HEK293 (cell line): ENCODE results near the gene FGL2.
"Not testable (repeated sequence)": the region's sequence is repeated elsewhere in the genome, so short reads cannot be mapped to it uniquely, and the experiment has no call there.

ENCODE experiments used
- CTCF ChIA-PET: fragments of 350-600 bp; formaldehyde crosslinking; extraction: SDS; loops from one replicate; lab custom pipeline; 2021; ENCODE audit warnings: antibody characterized with exemption; lab: Yijun Ruan, JAX
- POLR2A ChIA-PET: fragments of 300-600 bp; formaldehyde crosslinking; extraction: SDS; loops from one replicate; lab custom pipeline; 2020; ENCODE audit warnings: antibody characterized with exemption, inconsistent platforms; lab: Yijun Ruan, JAX
- H3K27ac ChIP-seq: fragments of 200-500 bp; sonication (Bioruptor generic); 2 replicates; pipeline ENCODE4 v1.5.1; 2014; ENCODE audit warnings: low read depth, low read length, control low read depth, inconsistent platforms; ENCODE audit errors: extremely low read depth
- H3K36me3 ChIP-seq, 2 experiments: fragments of 200-500 bp in 1 of 2; sonication (Bioruptor generic) in 1 of 2; 1 replicate in 1 of 2; 2 replicates in 1 of 2; pipeline ENCODE4 v1.5.1; 2014 to 2017; ENCODE audit warnings: inconsistent platforms in 2 of 2, low read length in 2 of 2; ENCODE audit not compliant: control insufficient read depth in 2 of 2, insufficient read depth in 1 of 2
- H3K4me1 ChIP-seq: fragments of 200-500 bp; sonication (Bioruptor generic); 2 replicates; pipeline ENCODE4 v1.5.1; 2014; ENCODE audit warnings: mild to moderate bottlenecking, low read length, inconsistent platforms; ENCODE audit not compliant: control insufficient read depth, insufficient read depth
- H3K4me3 ChIP-seq: 2 replicates; pipeline ENCODE4 v1.5.1; 2011; ENCODE audit warnings: low read depth, mild to moderate bottlenecking, control low read depth, low read length, moderate library complexity
- H3K9me3 ChIP-seq: fragments of 200-500 bp; sonication (Bioruptor generic); 2 replicates; pipeline ENCODE4 v1.5.1; 2014; ENCODE audit warnings: low read depth, low read length, inconsistent platforms; ENCODE audit not compliant: control insufficient read depth, insufficient read depth
- SETDB1 ChIP-seq: IDR thresholded peaks from one replicate; pipeline ENCODE4 v1.6.1; 2017; ENCODE audit warnings: mild to moderate bottlenecking, low read length, moderate library complexity, mixed read lengths; ENCODE audit not compliant: insufficient read length
- YY1 ChIP-seq: fragments of 450-650 bp; formaldehyde crosslinking; IDR thresholded peaks from 2 replicates; pipeline ENCODE4 v1.5.1; 2018; ENCODE audit warnings: missing biosample characterization, missing genetic modification characterization
- ZNF132 ChIP-seq: fragments of 450-650 bp; formaldehyde crosslinking; IDR thresholded peaks from 2 replicates; pipeline ENCODE4 v1.5.1; 2017; ENCODE audit warnings: missing biosample characterization, missing genetic modification characterization, borderline replicate concordance
- ZNF174 ChIP-seq: fragments of 450-650 bp; formaldehyde crosslinking; IDR thresholded peaks from 2 replicates; pipeline ENCODE4 v1.5.0; 2017; ENCODE audit warnings: missing biosample characterization, mild to moderate bottlenecking, missing genetic modification characterization
- ZNF223 ChIP-seq: fragments of 450-650 bp; formaldehyde crosslinking; IDR thresholded peaks from 2 replicates; pipeline ENCODE4 v1.5.1; 2016; ENCODE audit warnings: missing biosample characterization, missing genetic modification characterization
- ZNF266 ChIP-seq: fragments of 450-650 bp; formaldehyde crosslinking; IDR thresholded peaks from 2 replicates; pipeline ENCODE4 v1.5.1; 2016; ENCODE audit warnings: missing biosample characterization, missing genetic modification characterization, low read depth
- ZNF423 ChIP-seq: fragments of 450-650 bp; formaldehyde crosslinking; IDR thresholded peaks from 2 replicates; pipeline ENCODE4 v1.5.1; 2016; ENCODE audit warnings: missing biosample characterization, missing genetic modification characterization
- TF ChIP-seq, protein P1 (sequence below): fragments of 450-650 bp; formaldehyde crosslinking; IDR thresholded peaks from 2 replicates; pipeline ENCODE4 v1.5.1; 2016; ENCODE audit warnings: missing biosample characterization, missing genetic modification characterization, borderline replicate concordance

FGL2 gene

DNA sequence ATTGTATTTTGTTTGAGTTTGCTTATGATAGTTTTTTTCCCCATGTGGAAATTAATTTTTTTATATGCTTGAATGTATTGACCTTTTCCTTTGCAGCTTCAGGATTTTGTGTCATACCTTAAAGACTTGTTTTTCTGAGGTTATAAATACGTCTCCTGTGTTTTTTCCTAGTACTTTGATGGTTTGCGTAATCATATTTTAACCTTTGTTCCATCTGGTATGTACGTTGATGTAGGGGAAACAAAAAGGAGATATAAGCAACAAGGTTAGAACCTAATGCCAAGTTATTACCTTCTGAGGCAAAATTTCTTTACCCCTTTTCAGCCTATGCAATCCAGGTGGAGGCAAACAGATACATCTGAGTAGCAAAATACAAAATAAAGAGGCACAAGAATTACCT, 17.9 kb downstream of the FGL2 start:
- no peak overlapping the region for H3K27ac ChIP-seq
- H3K36me3 ChIP-seq: no peaks in the 10 kb centered on the region
- TF ChIP-seq ZNF423 (tag by site-specific recombination): no peak
- no peak for TF ChIP-seq SETDB1
- TF ChIP-seq YY1 (tag by site-specific recombination): no peak
- no peak for TF ChIP-seq ZNF174 (tag by site-specific recombination)
- TF ChIP-seq ZNF223 (tag by site-specific recombination): no peak
- no peak for TF ChIP-seq ZNF132 (tag by site-specific recombination)
- no peak overlapping the region for H3K4me3 ChIP-seq
- H3K4me1 ChIP-seq: no peaks in the 10 kb centered on the region
- no peaks in the 10 kb centered on the region for H3K9me3 ChIP-seq
- ChIA-PET CTCF (no interaction called here), POLR2A (no interaction called here)

DNA sequence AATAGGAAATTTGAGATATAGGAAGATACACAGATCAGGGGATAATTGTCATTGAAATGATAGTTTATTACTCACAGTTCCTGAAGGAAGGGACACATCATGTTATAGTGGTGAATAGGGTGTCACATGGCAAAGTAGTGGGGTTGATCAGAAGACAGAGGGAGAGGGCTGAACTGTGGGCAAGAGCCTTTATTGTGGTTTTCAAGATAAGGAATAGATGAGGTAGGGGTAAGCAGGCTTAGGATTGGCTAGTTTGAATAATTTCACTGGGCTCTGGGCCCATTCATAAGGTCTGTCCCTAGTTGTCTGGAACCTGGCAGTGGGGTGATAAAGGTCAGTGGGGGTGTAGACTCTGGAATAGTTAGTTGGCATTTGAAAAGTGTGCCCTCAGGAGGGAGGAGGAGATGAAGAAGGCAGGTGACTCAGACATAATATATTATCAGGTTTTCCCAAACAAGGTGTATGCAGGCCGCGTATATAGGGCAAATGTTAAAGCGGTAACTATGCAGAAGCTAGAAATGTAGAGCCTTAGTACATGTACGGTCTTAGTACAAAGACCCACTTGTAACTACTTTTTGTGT, 18.5 kb downstream of the FGL2 start:
- CTCF ChIA-PET: no interaction called here
- Histone ChIP-seq H3K4me1 (no peaks in the 10 kb centered on the region), H3K27ac (no peak overlapping the region), H3K4me3 (no peak overlapping the region), H3K9me3 (no peaks in the 10 kb centered on the region)
- TF ChIP-seq, protein P1, sequence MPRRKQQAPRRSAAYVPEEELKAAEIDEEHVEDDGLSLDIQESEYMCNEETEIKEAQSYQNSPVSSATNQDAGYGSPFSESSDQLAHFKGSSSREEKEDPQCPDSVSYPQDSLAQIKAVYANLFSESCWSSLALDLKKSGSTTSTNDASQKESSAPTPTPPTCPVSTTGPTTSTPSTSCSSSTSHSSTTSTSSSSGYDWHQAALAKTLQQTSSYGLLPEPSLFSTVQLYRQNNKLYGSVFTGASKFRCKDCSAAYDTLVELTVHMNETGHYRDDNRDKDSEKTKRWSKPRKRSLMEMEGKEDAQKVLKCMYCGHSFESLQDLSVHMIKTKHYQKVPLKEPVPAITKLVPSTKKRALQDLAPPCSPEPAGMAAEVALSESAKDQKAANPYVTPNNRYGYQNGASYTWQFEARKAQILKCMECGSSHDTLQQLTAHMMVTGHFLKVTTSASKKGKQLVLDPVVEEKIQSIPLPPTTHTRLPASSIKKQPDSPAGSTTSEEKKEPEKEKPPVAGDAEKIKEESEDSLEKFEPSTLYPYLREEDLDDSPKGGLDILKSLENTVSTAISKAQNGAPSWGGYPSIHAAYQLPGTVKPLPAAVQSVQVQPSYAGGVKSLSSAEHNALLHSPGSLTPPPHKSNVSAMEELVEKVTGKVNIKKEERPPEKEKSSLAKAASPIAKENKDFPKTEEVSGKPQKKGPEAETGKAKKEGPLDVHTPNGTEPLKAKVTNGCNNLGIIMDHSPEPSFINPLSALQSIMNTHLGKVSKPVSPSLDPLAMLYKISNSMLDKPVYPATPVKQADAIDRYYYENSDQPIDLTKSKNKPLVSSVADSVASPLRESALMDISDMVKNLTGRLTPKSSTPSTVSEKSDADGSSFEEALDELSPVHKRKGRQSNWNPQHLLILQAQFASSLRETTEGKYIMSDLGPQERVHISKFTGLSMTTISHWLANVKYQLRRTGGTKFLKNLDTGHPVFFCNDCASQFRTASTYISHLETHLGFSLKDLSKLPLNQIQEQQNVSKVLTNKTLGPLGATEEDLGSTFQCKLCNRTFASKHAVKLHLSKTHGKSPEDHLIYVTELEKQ (tag by site-specific recombination): no peak
- TF ChIP-seq ZNF266 (tag by site-specific recombination): peak; percentile 30; the same call in 1 of the 2 replicates
- TF ChIP-seq, all 188 proteins: peak for 1
- no peaks in the 10 kb centered on the region for H3K36me3 ChIP-seq
- POLR2A ChIA-PET: no interaction called here

DNA sequence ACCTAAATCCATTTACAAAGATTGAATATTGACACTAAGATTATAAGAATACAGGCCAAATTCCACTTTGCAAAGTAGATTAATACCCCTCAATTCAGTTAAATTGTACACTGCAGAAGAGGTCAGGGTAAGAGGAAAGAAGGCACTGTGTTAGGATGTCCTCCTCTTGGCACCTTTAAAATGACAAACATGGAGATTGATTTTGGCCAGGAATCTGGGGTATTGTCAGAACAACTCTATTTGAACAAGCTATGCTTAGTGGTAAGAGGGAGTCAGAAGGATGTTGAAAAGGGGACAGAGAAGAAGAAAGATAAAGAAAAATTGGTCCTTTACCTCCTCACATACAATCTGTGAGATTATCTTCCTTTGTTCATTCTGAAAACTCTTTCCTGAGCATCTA, 21.6 kb downstream of the FGL2 start:
- H3K36me3 ChIP-seq, H3K4me3 ChIP-seq, H3K4me1 ChIP-seq, H3K27ac ChIP-seq, H3K9me3 ChIP-seq, POLR2A ChIA-PET, CTCF ChIA-PET: not testable (repeated sequence)

DNA sequence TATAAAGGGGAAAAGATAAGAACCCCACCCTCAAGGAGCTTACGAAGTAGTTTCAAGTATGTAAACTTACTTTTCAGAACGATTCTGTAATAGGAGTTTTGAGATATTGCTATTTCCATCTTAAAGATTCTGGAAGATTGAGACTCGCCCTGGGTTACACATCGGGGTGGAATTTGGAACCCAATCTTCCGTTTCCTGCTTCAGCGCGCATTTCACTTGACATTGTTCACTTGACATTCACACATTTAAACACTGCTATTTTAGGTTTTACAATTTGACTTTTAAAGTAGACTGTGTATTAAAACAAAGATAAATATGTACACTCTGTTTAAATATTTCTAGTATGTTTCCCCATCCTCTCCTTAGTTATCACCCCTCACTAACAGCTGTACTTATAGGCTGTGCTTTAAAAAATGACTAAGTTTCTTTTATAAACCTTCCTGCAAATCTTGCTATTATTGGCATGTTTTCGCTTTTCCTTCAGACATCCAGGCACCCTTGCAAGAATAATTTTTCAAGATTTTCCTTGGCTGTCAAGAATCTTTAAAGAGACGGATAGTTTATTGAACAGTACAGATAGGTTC, 22.2 kb downstream of the FGL2 start:
- CTCF ChIA-PET, H3K27ac ChIP-seq, H3K9me3 ChIP-seq, POLR2A ChIA-PET, H3K36me3 ChIP-seq, H3K4me1 ChIP-seq, H3K4me3 ChIP-seq: not testable (repeated sequence)

DNA sequence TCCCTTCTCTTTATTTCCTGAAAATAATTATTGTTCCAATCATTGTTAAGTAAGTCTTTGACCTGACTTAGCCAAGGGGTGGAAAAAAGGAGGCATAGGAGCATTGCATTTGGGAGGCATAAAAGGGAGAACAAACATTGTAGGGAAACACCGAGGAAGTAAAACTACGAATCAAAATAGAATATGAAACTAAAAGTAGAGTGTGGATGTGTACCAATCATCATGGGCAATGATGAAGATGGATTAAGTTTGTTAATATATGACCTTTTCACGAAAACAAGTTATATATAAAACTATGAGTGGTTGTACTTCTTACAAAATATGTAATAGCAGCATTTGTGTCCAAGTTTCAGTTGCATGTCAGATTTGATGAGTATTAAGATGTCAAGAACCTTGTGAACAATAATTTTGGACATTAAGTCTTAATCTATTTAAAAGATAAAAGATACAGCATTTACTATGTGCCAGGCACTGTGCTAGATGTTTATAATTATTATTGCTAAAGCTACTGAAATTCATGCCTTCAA, 24.3 kb downstream of the FGL2 start:
- H3K36me3 ChIP-seq, H3K27ac ChIP-seq, POLR2A ChIA-PET, H3K4me3 ChIP-seq, H3K4me1 ChIP-seq, H3K9me3 ChIP-seq: not testable (repeated sequence)
- CTCF ChIA-PET: interaction anchor here (0.6 kb wide), 1 partner anchor 857 kb away, joined by 3 read pairs; no protein-coding TSS in a partner anchor

DNA sequence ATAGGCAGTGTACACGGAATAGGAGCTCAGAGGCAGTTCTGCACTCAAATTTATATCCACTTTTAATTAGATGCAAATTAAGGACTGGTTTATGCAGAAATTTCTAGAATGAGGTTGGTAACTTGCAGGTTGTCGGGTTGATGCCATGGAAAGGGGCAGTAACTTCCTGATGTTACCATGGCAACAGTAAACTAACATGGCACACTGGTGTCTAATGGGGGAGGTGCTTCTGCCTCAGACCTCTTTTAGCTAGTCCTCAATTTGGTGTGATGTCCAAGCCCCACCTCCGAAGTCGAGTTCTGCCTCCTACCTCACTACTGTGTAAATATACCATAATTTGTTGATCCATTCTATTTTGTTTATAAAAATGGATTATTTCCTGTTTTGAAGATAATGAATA, 25.2 kb downstream of the FGL2 start:
- CTCF ChIA-PET, H3K36me3 ChIP-seq, H3K27ac ChIP-seq, POLR2A ChIA-PET, H3K4me3 ChIP-seq, H3K4me1 ChIP-seq, H3K9me3 ChIP-seq: not testable (repeated sequence)
